Testis (tissue), 5 donors: ENCODE results near the gene CACNG3. TPM values are rescaled to one million over a fixed set of nuclear protein-coding genes. Genes with fewer than 3 reads are reported as not detected.

Experiments used
- DNase-seq: peaks from one replicate; pipeline ENCODE4 v3.0.0-alpha.2; 2019
- H3K27ac ChIP-seq, 2 donors: fragments of 200-600 bp; sonication (generic); one replicate each; pipeline ENCODE4 v1.5.1; 2019
- H3K27me3 ChIP-seq: fragments of 200-600 bp; sonication (generic); one replicate; pipeline ENCODE4 v1.5.1; 2019
- H3K36me3 ChIP-seq: fragments of 200-600 bp; sonication (generic); one replicate; pipeline ENCODE4 v1.5.1; 2017; ENCODE audit warnings: low read depth; ENCODE audit errors: missing control alignments
- H3K4me1 ChIP-seq: fragments of 200-600 bp; sonication (generic); one replicate; pipeline ENCODE4 v1.5.1; 2019
- H3K4me3 ChIP-seq, 2 donors: fragments of 200-600 bp; sonication (generic); one replicate each; pipeline ENCODE4 v1.5.1; 2017 to 2019
- H3K9me3 ChIP-seq: fragments of 200-600 bp; sonication (generic); one replicate; pipeline ENCODE4 v1.5.1; 2017
- CTCF ChIP-seq, 3 experiments: fragments of 450-650 bp in 2 of 3; fragments of 200-600 bp in 1 of 3; sonication (generic) in 1 of 3; IDR thresholded peaks; one replicate each; pipeline ENCODE4 v1.5.1; 2016 to 2019; ENCODE audit warnings: antibody characterized with exemption in 3 of 3, mild to moderate bottlenecking in 2 of 3, moderate library complexity in 1 of 3
- POLR2A ChIP-seq: fragments of 450-650 bp; IDR thresholded peaks from one replicate; pipeline ENCODE4 v1.6.1; 2017; ENCODE audit warnings: antibody characterized with exemption, mild to moderate bottlenecking, moderate library complexity
- WGBS, 2 donors: methylation state at CpG; one replicate each; pipeline ENCODE4 v1.1.5; 2018; 5-methylcytosine and 5-hydroxymethylcytosine counted together
- intact Hi-C: fragments of 100-400 bp; cut with DNase I; formaldehyde crosslinking; loops from one replicate; pipeline ENCODE4 v1.15.1; 2023; ENCODE audit warnings: low total_unique reads
- long read RNA-seq, 2 donors: transcript quantifications; one replicate each; lab custom pipeline, GENCODE V29; 2026
- polyA plus RNA-seq: library from polyadenylated mRNA; stranded (reverse); fragments of 350-450 nt; fragmentation: Illumina TruSeq; extraction: RNeasy Lipid Tissue Mini Kit (QIAGEN cat#74804); gene quantifications from one replicate; pipeline ENCODE4 v1.2.3, GENCODE V29; 2014; ENCODE audit warnings: low read depth, low replicate concordance; ENCODE audit not compliant: insufficient read depth
- total RNA-seq, 2 donors: library from RNA; depleted of rRNA; stranded (reverse); fragments of >200 nt; gene quantifications; one replicate each; pipeline ENCODE4 v1.2.3, GENCODE V29; 2016

Gene CACNG3
- total RNA-seq = under 1 TPM in 1 of 2 donors, not detected in 1; 0.06 TPM
- 0.32 TPM for polyA plus RNA-seq
- long read RNA-seq, donor 1 = 0 reads
- long read RNA-seq, donor 2 = 0 reads

- peak; percentile 88 for DNase-seq
- Histone ChIP-seq H3K36me3 (no peaks in the 10 kb centered on the region), H3K4me1 (no peaks in the 10 kb centered on the region), H3K27me3 (no peaks in the 10 kb centered on the region), H3K27ac (no peak within 1 kb of the TSS), H3K4me3 (peak within 1 kb of the TSS; percentile 4 to 27), H3K9me3 (no peaks in the 10 kb centered on the region)
- 2 to 3% methylated on average over 40 to 50 of the region's 54 CpGs for WGBS, 2 donors
- intact Hi-C loops = no loop called here
- TF ChIP-seq POLR2A (no peak), CTCF (IDR thresholded peaks at IDR 0.05) (no peak)
Observed at GRCh38 chr16:24255456-24256371, at the start of gene CACNG3. Gene CACNG3, plus strand, starts transcription at chr16:24256335. Its CDS starts 420 bp downstream, at chr16:24256755.

GRCh38 chr16:24206926-24207325, 49.2 kb upstream of the CACNG3 start:
- intact Hi-C loops = no loop called here
- Histone ChIP-seq H3K27me3 (no peaks in the 10 kb centered on the region), H3K27ac (no peak overlapping the region), H3K36me3 (no peaks in the 10 kb centered on the region), H3K9me3 (no peaks in the 10 kb centered on the region), H3K4me3 (no peak overlapping the region), H3K4me1 (no peaks in the 10 kb centered on the region)
- DNase-seq = no peak
- TF ChIP-seq CTCF (IDR thresholded peaks at IDR 0.05) = no peak
- TF ChIP-seq POLR2A = no peak
- 74 to 97% methylated on average over 3 of the region's 3 CpGs for WGBS, 2 donors

- no peak overlapping the region for H3K4me3 ChIP-seq
- intact Hi-C loops = no loop called here
- WGBS, 2 donors = 29 to 55% methylated on average over 5 of the region's 5 CpGs
- peak overlapping the region in 1 of 2 donors; percentile 31 for H3K27ac ChIP-seq
- H3K27me3 ChIP-seq = no peaks in the 10 kb centered on the region
- TF ChIP-seq POLR2A (no peak), CTCF (IDR thresholded peaks at IDR 0.05) (no peak)
- no peaks in the 10 kb centered on the region for H3K9me3 ChIP-seq
- H3K4me1 ChIP-seq = no peaks in the 10 kb centered on the region
- no peaks in the 10 kb centered on the region for H3K36me3 ChIP-seq
- DNase-seq = peak; percentile 80
Observed at GRCh38 chr16:24208710-24209109, 47.4 kb upstream of the CACNG3 start.

- WGBS, 2 donors = 78 to 86% methylated on average over 3 of the region's 3 CpGs
- H3K4me3 ChIP-seq = no peak overlapping the region
- H3K36me3 ChIP-seq = no peaks in the 10 kb centered on the region
- no peak for DNase-seq
- TF ChIP-seq CTCF (IDR thresholded peaks at IDR 0.05) (no peak), POLR2A (no peak)
- H3K4me1 ChIP-seq = no peaks in the 10 kb centered on the region
- H3K9me3 ChIP-seq = no peaks in the 10 kb centered on the region
- no peaks in the 10 kb centered on the region for H3K27me3 ChIP-seq
- no peak overlapping the region for H3K27ac ChIP-seq
- intact Hi-C loops = no loop called here
Observed at GRCh38 chr16:24214992-24215391, 41.1 kb upstream of the CACNG3 start.
